ENCODE data around the gene MPDZ. TPM values are rescaled to one million over a fixed set of nuclear protein-coding genes. Genes with fewer than 3 reads are reported as not detected.

The MPDZ gene
- total RNA-seq, 4 donors from 2014 or later, result 34.2 to 53.9 (median 45.1) TPM

DNA sequence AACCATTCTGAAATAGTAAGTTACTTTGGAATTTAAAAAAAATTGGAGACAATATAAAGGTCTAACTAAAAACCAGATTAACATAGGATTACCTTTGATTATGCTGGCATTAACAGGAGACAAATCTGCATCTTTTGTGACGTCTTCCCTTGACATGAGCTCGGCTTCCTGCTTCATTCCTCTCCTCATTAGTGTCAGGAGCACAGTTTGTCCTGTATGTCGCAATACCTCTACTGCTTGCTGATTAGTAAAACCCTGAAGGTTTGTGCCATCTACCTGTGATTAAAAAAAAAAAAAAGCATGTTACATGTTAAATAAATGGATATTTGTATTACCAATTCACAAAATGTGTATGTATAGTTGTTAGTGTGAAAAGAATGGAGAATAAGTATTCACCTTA, 73.7 kb downstream of the MPDZ start:
- H3K27ac ChIP-seq, result no peak overlapping the region
- no peak overlapping the region for H3K4me3 ChIP-seq (replicated peaks in 1 of 3)
- no peaks in the 10 kb centered on the region for H3K27me3 ChIP-seq
- no peaks in the 10 kb centered on the region for H3K9me3 ChIP-seq
- no peak for DNase-seq
- H3K4me1 ChIP-seq, result peaks cover 0 to 7% of the 10 kb centered on the region in 2 donors
- WGBS, 2 donors, result 90 to 93% methylated on average over 3 of the region's 3 CpGs
- TF ChIP-seq POLR2A (IDR thresholded peaks at IDR 0.05) (no peak), CTCF (IDR thresholded peaks at IDR 0.05) (no peak)
- intact Hi-C loops (cut with DNase I), result no loop called here
- peaks cover 2 to 4% of the 10 kb centered on the region in 2 donors for H3K36me3 ChIP-seq

DNA sequence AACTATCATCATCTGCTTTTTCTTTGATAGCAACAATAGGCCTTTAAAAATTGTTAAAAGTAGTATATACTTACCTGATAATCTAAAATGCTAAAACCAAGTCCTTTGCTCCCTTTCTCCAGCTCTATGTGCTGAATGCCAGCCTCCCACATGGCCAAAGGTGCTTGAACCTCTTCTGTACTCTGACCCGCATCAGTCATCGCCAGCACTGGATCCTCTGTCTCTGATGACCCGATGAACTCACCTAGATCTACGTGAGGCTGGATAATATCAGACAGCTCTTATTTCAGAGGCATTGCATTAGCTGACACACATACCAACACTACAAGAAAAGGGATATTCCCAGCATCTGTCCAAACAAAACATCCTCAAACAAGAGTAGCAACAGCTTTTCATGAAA, 89.5 kb downstream of the MPDZ start:
- Histone ChIP-seq H3K9me3 (no peaks in the 10 kb centered on the region), H3K4me3 (replicated peaks in 1 of 3) (no peak overlapping the region), H3K36me3 (peaks cover 9 to 17% of the 10 kb centered on the region in 2 donors), H3K4me1 (no peaks in the 10 kb centered on the region), H3K27me3 (no peaks in the 10 kb centered on the region), H3K27ac (no peak overlapping the region)
- TF ChIP-seq POLR2A (IDR thresholded peaks at IDR 0.05) (no peak), CTCF (IDR thresholded peaks at IDR 0.05) (no peak)
- WGBS, 2 donors, result 87 to 95% methylated on average over 4 of the region's 4 CpGs
- DNase-seq, result no peak
- intact Hi-C loops (cut with DNase I), result no loop called here

- no peak overlapping the region for H3K27ac ChIP-seq
- no peak overlapping the region for H3K4me3 ChIP-seq (replicated peaks in 1 of 3)
- H3K4me1 ChIP-seq, result no peaks in the 10 kb centered on the region
- intact Hi-C loops (cut with DNase I), result no loop called here
- no peak for TF ChIP-seq POLR2A (IDR thresholded peaks at IDR 0.05)
- no peak for TF ChIP-seq CTCF (IDR thresholded peaks at IDR 0.05)
- H3K27me3 ChIP-seq, result no peaks in the 10 kb centered on the region
- no peak for DNase-seq
- H3K9me3 ChIP-seq, result no peaks in the 10 kb centered on the region
- peaks cover 9 to 17% of the 10 kb centered on the region in 2 donors for H3K36me3 ChIP-seq
Observed at GRCh38 chr9:13189362-13189761, 90.1 kb downstream of the MPDZ start.

- TF ChIP-seq CTCF (IDR thresholded peaks at IDR 0.05) (no peak), POLR2A (IDR thresholded peaks at IDR 0.05) (no peak)
- no peak overlapping the region for H3K27ac ChIP-seq
- intact Hi-C loops (cut with DNase I), result no loop called here
- H3K4me3 ChIP-seq (replicated peaks in 1 of 3), result no peak overlapping the region
- H3K36me3 ChIP-seq, result peaks cover 7 to 15% of the 10 kb centered on the region in 2 donors
- DNase-seq, result no peak
- H3K4me1 ChIP-seq, result no peaks in the 10 kb centered on the region
- 89 to 92% methylated on average over 5 of the region's 5 CpGs for WGBS, 2 donors
- no peaks in the 10 kb centered on the region for H3K27me3 ChIP-seq
- H3K9me3 ChIP-seq, result no peaks in the 10 kb centered on the region
Observed at GRCh38 chr9:13186774-13187173, 92.7 kb downstream of the MPDZ start.

DNA sequence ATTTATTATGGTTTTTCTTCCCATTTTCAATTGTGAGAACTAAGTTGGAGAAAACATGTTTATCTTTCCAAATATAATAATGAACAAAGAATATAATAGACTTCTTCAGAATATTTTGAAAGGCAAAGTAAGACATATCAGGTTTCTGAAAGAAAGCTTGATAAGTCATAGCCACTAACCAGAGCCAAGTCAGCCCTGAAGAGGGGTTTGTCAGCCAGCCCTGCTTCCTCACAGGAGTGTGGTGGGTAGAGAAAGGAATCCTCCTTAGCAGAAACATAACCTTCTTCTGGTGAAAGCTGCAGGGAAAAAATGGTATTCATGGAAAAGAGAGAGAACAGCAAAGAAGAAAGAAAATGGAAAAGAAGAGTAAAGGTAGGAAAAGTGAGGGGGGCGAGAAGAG, 93.4 kb downstream of the MPDZ start:
- intact Hi-C loops (cut with DNase I), result no loop called here

More for the DNA sequence above, 93.4 kb downstream of the MPDZ start:
- Histone ChIP-seq H3K4me1 (no peaks in the 10 kb centered on the region), H3K27me3 (no peaks in the 10 kb centered on the region), H3K4me3 (replicated peaks in 1 of 3) (no peak overlapping the region), H3K9me3 (no peaks in the 10 kb centered on the region), H3K27ac (no peak overlapping the region), H3K36me3 (peaks cover 6 to 12% of the 10 kb centered on the region in 2 donors)
- TF ChIP-seq CTCF (IDR thresholded peaks at IDR 0.05) (no peak), POLR2A (IDR thresholded peaks at IDR 0.05) (no peak)
- no peak for DNase-seq
- 90 to 91% methylated on average over 1 of the region's 1 CpG for WGBS, 2 donors

Data from thyroid gland (tissue), 4 donors.